ENCODE results near the gene SNX32. TPM values are rescaled to one million over a fixed set of nuclear protein-coding genes. Genes with fewer than 3 reads are reported as not detected.

The SNX32 gene
- total and polyA plus RNA-seq, 9 of the 15 experiments (the other 6 are each of a cell fraction or from before 2014, with no cell fraction given): 0.03 TPM; not detected in 7

- TF ChIP-seq TEAD4 (IDR thresholded peaks at IDR 0.05; ENCODE audit: low read length) (peak; percentile 78), TEAD4 (CRISPR knock-in tag; IDR thresholded peaks at IDR 0.05; ENCODE audit: borderline replicate concordance) (0 out of 2 replicates have a peak, but pooled peaks have one; percentile 72), ATF7 (IDR thresholded peaks at IDR 0.05) (0 out of 2 replicates have a peak, but pooled peaks have one; percentile 37), THAP12 (CRISPR knock-in tag; IDR thresholded peaks at IDR 0.05) (no peak), ZNF277 (CRISPR knock-in tag; IDR thresholded peaks at IDR 0.05; ENCODE audit: borderline replicate concordance) (no peak), MYC (IDR thresholded peaks at IDR 0.05; ENCODE audit: low read depth, low read length) (0 out of 2 replicates have a peak, but pooled peaks have one; percentile 22), MYC (CRISPR knock-in tag; IDR thresholded peaks at IDR 0.05; ENCODE audit: borderline replicate concordance, low read depth) (no peak), HIVEP1 (CRISPR knock-in tag; IDR thresholded peaks at IDR 0.05) (no peak), MAZ (CRISPR knock-in tag; conservative IDR thresholded peaks at IDR 0.05 in 1 of 2, IDR thresholded peaks at IDR 0.05 in 1 of 2) (peak; percentile 50 to 76), TRIM25 (IDR thresholded peaks at IDR 0.05; ENCODE audit: borderline replicate concordance) (no peak)
These were observed 69.3 kb downstream of the SNX32 start (continued) for GRCh38 chr11:65903068-65903481.

Other genes with a start within 250 kb of the SNX32 start
Only the 7 nearest of the 27 such genes appear.
- gene AP5B1, start 53.0 kb upstream of the SNX32 start, total RNA-seq (2014; rRNA removed): 13.0 and 17.0 TPM in 2 replicates
- gene AP5B1, start 53.0 kb upstream of the SNX32 start, total RNA-seq (2014; rRNA removed; fragmentation: Illumina TruSeq; extraction: Trizol): 3.1 and 3.5 TPM in 2 replicates
- gene AP5B1, start 53.0 kb upstream of the SNX32 start, total RNA-seq (2015; rRNA removed; fragmentation: Illumina TruSeq; extraction: Trizol): 8.7 and 8.9 TPM in 2 replicates
- 23.2 and 24.2 TPM in 2 replicates for gene AP5B1, start 53.0 kb upstream of the SNX32 start, total RNA-seq (2021)
- 5.1 and 7.7 TPM in 2 replicates for gene AP5B1, start 53.0 kb upstream of the SNX32 start, polyA plus RNA-seq (2011; rRNA removed)
- gene AP5B1, start 53.0 kb upstream of the SNX32 start, polyA plus RNA-seq (2014; fragmentation: Illumina TruSeq; extraction: Trizol): 4.6 and 9.1 TPM in 2 replicates
- under 1 TPM; 0.51 to 0.63 TPM for gene AP5B1, start 53.0 kb upstream of the SNX32 start, polyA plus RNA-seq (2014; fragmentation: Nextera tagmentation; extraction: Ambion mirVana)
- gene AP5B1, start 53.0 kb upstream of the SNX32 start, polyA plus RNA-seq (2014; rRNA removed): 11.3 and 11.7 TPM in 2 replicates
- not detected in 2 replicates for gene OVOL1, start 46.9 kb upstream of the SNX32 start, total RNA-seq (2014; rRNA removed)
- gene OVOL1, start 46.9 kb upstream of the SNX32 start, total RNA-seq (2014; rRNA removed; fragmentation: Illumina TruSeq; extraction: Trizol): not detected in 2 replicates
- gene OVOL1, start 46.9 kb upstream of the SNX32 start, total RNA-seq (2015; rRNA removed; fragmentation: Illumina TruSeq; extraction: Trizol): not detected in 2 replicates
- 0.09 TPM in 1 of 2 replicates, not detected in the other for gene OVOL1, start 46.9 kb upstream of the SNX32 start, total RNA-seq (2021)
- gene OVOL1, start 46.9 kb upstream of the SNX32 start, polyA plus RNA-seq (2011; rRNA removed): not detected in 2 replicates
- not detected in 2 replicates for gene OVOL1, start 46.9 kb upstream of the SNX32 start, polyA plus RNA-seq (2014; fragmentation: Illumina TruSeq; extraction: Trizol)
- not detected for gene OVOL1, start 46.9 kb upstream of the SNX32 start, polyA plus RNA-seq (2014; fragmentation: Nextera tagmentation; extraction: Ambion mirVana)
- not detected in 2 replicates for gene OVOL1, start 46.9 kb upstream of the SNX32 start, polyA plus RNA-seq (2014; rRNA removed)
- 1,045 and 1,321 TPM in 2 replicates for gene CFL1, start 24.2 kb downstream of the SNX32 start, total RNA-seq (2014; rRNA removed)
- 570 and 664 TPM in 2 replicates for gene CFL1, start 24.2 kb downstream of the SNX32 start, total RNA-seq (2014; rRNA removed; fragmentation: Illumina TruSeq; extraction: Trizol)
- 851 and 860 TPM in 2 replicates for gene CFL1, start 24.2 kb downstream of the SNX32 start, total RNA-seq (2015; rRNA removed; fragmentation: Illumina TruSeq; extraction: Trizol)
- 891 and 919 TPM in 2 replicates for gene CFL1, start 24.2 kb downstream of the SNX32 start, total RNA-seq (2021)
- 632 and 770 TPM in 2 replicates for gene CFL1, start 24.2 kb downstream of the SNX32 start, polyA plus RNA-seq (2011; rRNA removed)
- gene CFL1, start 24.2 kb downstream of the SNX32 start, polyA plus RNA-seq (2014; fragmentation: Illumina TruSeq; extraction: Trizol): 1,101 and 1,325 TPM in 2 replicates
- gene CFL1, start 24.2 kb downstream of the SNX32 start, polyA plus RNA-seq (2014; fragmentation: Nextera tagmentation; extraction: Ambion mirVana): 100 to 1,000 TPM; 105 to 222 TPM
- gene CFL1, start 24.2 kb downstream of the SNX32 start, polyA plus RNA-seq (2014; rRNA removed): 859 and 956 TPM in 2 replicates
- gene MUS81, start 26.5 kb downstream of the SNX32 start, total RNA-seq (2014; rRNA removed): 79.4 and 95.8 TPM in 2 replicates
- 23.0 and 33.5 TPM in 2 replicates for gene MUS81, start 26.5 kb downstream of the SNX32 start, total RNA-seq (2014; rRNA removed; fragmentation: Illumina TruSeq; extraction: Trizol)
- 53.5 and 55.8 TPM in 2 replicates for gene MUS81, start 26.5 kb downstream of the SNX32 start, total RNA-seq (2015; rRNA removed; fragmentation: Illumina TruSeq; extraction: Trizol)
- gene MUS81, start 26.5 kb downstream of the SNX32 start, total RNA-seq (2021): 81.5 and 91.8 TPM in 2 replicates
- 51.8 and 69.9 TPM in 2 replicates for gene MUS81, start 26.5 kb downstream of the SNX32 start, polyA plus RNA-seq (2011; rRNA removed)
- 53.7 and 62.8 TPM in 2 replicates for gene MUS81, start 26.5 kb downstream of the SNX32 start, polyA plus RNA-seq (2014; fragmentation: Illumina TruSeq; extraction: Trizol)
- 10 to 100 TPM; 13.4 to 16.1 TPM for gene MUS81, start 26.5 kb downstream of the SNX32 start, polyA plus RNA-seq (2014; fragmentation: Nextera tagmentation; extraction: Ambion mirVana)
- gene MUS81, start 26.5 kb downstream of the SNX32 start, polyA plus RNA-seq (2014; rRNA removed): 103 and 118 TPM in 2 replicates
- 0.64 and 0.86 TPM in 2 replicates for gene EFEMP2, start 38.8 kb downstream of the SNX32 start, total RNA-seq (2014; rRNA removed)
- gene EFEMP2, start 38.8 kb downstream of the SNX32 start, total RNA-seq (2014; rRNA removed; fragmentation: Illumina TruSeq; extraction: Trizol): 0.07 and 0.32 TPM in 2 replicates
- 0.57 and 0.58 TPM in 2 replicates for gene EFEMP2, start 38.8 kb downstream of the SNX32 start, total RNA-seq (2015; rRNA removed; fragmentation: Illumina TruSeq; extraction: Trizol)
- 1.6 and 2.6 TPM in 2 replicates for gene EFEMP2, start 38.8 kb downstream of the SNX32 start, total RNA-seq (2021)
- 2.0 and 3.9 TPM in 2 replicates for gene EFEMP2, start 38.8 kb downstream of the SNX32 start, polyA plus RNA-seq (2011; rRNA removed)
- 0.74 and 1.1 TPM in 2 replicates for gene EFEMP2, start 38.8 kb downstream of the SNX32 start, polyA plus RNA-seq (2014; fragmentation: Illumina TruSeq; extraction: Trizol)
- under 1 TPM in 1 of 2 experiments, not detected in 1; 0.13 TPM for gene EFEMP2, start 38.8 kb downstream of the SNX32 start, polyA plus RNA-seq (2014; fragmentation: Nextera tagmentation; extraction: Ambion mirVana)
- 2.9 TPM in 2 replicates for gene EFEMP2, start 38.8 kb downstream of the SNX32 start, polyA plus RNA-seq (2014; rRNA removed)
- gene CTSW, start 45.9 kb downstream of the SNX32 start, total RNA-seq (2014; rRNA removed): not detected in 2 replicates
- not detected in 2 replicates for gene CTSW, start 45.9 kb downstream of the SNX32 start, total RNA-seq (2014; rRNA removed; fragmentation: Illumina TruSeq; extraction: Trizol)
- gene CTSW, start 45.9 kb downstream of the SNX32 start, total RNA-seq (2015; rRNA removed; fragmentation: Illumina TruSeq; extraction: Trizol): not detected in 2 replicates
- gene CTSW, start 45.9 kb downstream of the SNX32 start, total RNA-seq (2021): not detected in 2 replicates
- 0.05 TPM in 1 of 2 replicates, not detected in the other for gene CTSW, start 45.9 kb downstream of the SNX32 start, polyA plus RNA-seq (2011; rRNA removed)
- gene CTSW, start 45.9 kb downstream of the SNX32 start, polyA plus RNA-seq (2014; fragmentation: Illumina TruSeq; extraction: Trizol): not detected in 2 replicates
- under 1 TPM in 1 of 2 experiments, not detected in 1; 0.04 TPM for gene CTSW, start 45.9 kb downstream of the SNX32 start, polyA plus RNA-seq (2014; fragmentation: Nextera tagmentation; extraction: Ambion mirVana)
- not detected in 2 replicates for gene CTSW, start 45.9 kb downstream of the SNX32 start, polyA plus RNA-seq (2014; rRNA removed)
- gene FIBP, start 54.5 kb downstream of the SNX32 start, total RNA-seq (2014; rRNA removed): 77.2 and 98.5 TPM in 2 replicates
- gene FIBP, start 54.5 kb downstream of the SNX32 start, total RNA-seq (2014; rRNA removed; fragmentation: Illumina TruSeq; extraction: Trizol): 36.8 and 44.6 TPM in 2 replicates
- gene FIBP, start 54.5 kb downstream of the SNX32 start, total RNA-seq (2015; rRNA removed; fragmentation: Illumina TruSeq; extraction: Trizol): 45.8 and 46.8 TPM in 2 replicates
- 51.1 and 54.0 TPM in 2 replicates for gene FIBP, start 54.5 kb downstream of the SNX32 start, total RNA-seq (2021)
- 58.8 and 69.4 TPM in 2 replicates for gene FIBP, start 54.5 kb downstream of the SNX32 start, polyA plus RNA-seq (2011; rRNA removed)
- gene FIBP, start 54.5 kb downstream of the SNX32 start, polyA plus RNA-seq (2014; fragmentation: Illumina TruSeq; extraction: Trizol): 48.6 and 62.8 TPM in 2 replicates
- 10 to 100 TPM; 41.2 to 46.2 TPM for gene FIBP, start 54.5 kb downstream of the SNX32 start, polyA plus RNA-seq (2014; fragmentation: Nextera tagmentation; extraction: Ambion mirVana)
- 79.2 and 82.8 TPM in 2 replicates for gene FIBP, start 54.5 kb downstream of the SNX32 start, polyA plus RNA-seq (2014; rRNA removed)